MCF 10A (cell line): ENCODE data around the gene ESAM. TPM values are rescaled to one million over a fixed set of nuclear protein-coding genes. Genes with fewer than 3 reads are reported as not detected.
"Not testable (repeated sequence)": the region's sequence is repeated elsewhere in the genome, so short reads cannot be mapped to it uniquely, and the experiment has no call there.

Source experiments
- BruUV-seq: library from RNA; stranded (reverse); fragments of 400-500 nt; replicated peaks from 2 replicates; lab custom pipeline; 2021; lab: Mats Ljungman, UMichigan
- CTCF ChIA-PET: fragments of 300-600 bp; sonication (Branson Sonifier 250); formaldehyde crosslinking; extraction: SDS; loops from one replicate; lab custom pipeline; 2021; ENCODE audit warnings: antibody characterized with exemption, inconsistent platforms; lab: Yijun Ruan, JAX
- POLR2A ChIA-PET: fragments of 300-600, 350-650 bp; sonication (Branson Sonifier 250); formaldehyde crosslinking; extraction: SDS; loops from one replicate; lab custom pipeline; 2020; ENCODE audit warnings: antibody characterized with exemption, inconsistent platforms; lab: Yijun Ruan, JAX
- DNase-seq: peaks from one replicate; pipeline ENCODE4 v3.0.0-alpha.2; 2018; ENCODE audit not compliant: unreplicated experiment
- H3K27ac Mint-ChIP-seq: one replicate; pipeline ENCODE4 v1.8.0; 2022; ENCODE audit warnings: mild to moderate bottlenecking, low read depth, mixed read lengths; ENCODE audit not compliant: unreplicated experiment
- H3K27me3 Mint-ChIP-seq: one replicate; pipeline ENCODE4 v1.8.0; 2022; ENCODE audit warnings: mixed read lengths; ENCODE audit not compliant: insufficient read depth, unreplicated experiment
- H3K36me3 Mint-ChIP-seq: one replicate; pipeline ENCODE4 v1.8.0; 2022; ENCODE audit warnings: mild to moderate bottlenecking, moderate library complexity, mixed read lengths; ENCODE audit not compliant: insufficient read depth, unreplicated experiment
- H3K4me1 Mint-ChIP-seq: one replicate; pipeline ENCODE4 v1.8.0; 2022; ENCODE audit warnings: mixed read lengths; ENCODE audit not compliant: insufficient read depth, unreplicated experiment
- H3K4me3 Mint-ChIP-seq: one replicate; pipeline ENCODE4 v1.8.0; 2022; ENCODE audit warnings: mild to moderate bottlenecking, moderate library complexity, mixed read lengths; ENCODE audit not compliant: unreplicated experiment
- H3K9me3 Mint-ChIP-seq: one replicate; pipeline ENCODE4 v1.8.0; 2022; ENCODE audit warnings: mixed read lengths; ENCODE audit not compliant: unreplicated experiment
- CTCF ChIP-seq: fragments of 200-600 bp; IDR thresholded peaks from one replicate; pipeline ENCODE4 v1.8.0; 2022; ENCODE audit warnings: antibody characterized with exemption, mild to moderate bottlenecking; ENCODE audit not compliant: unreplicated experiment
- intact Hi-C: fragments of 100-400 bp; cut with micrococcal nuclease; formaldehyde crosslinking; loops from 2 replicates; pipeline ENCODE4 v1.14.1; 2022
- total RNA-seq: library from RNA; stranded (reverse); gene quantifications from 2 replicates; pipeline ENCODE4 v1.2.3, GENCODE V29; 2022

Gene ESAM
- total RNA-seq, 1 experiment from 2014 or later = 0.19 TPM

GRCh38 chr11:124778281-124778680 is 16.2 kb upstream of the ESAM start:
- no TSS peak for BruUV-seq
- no peak overlapping the region for H3K4me3 Mint-ChIP-seq
- H3K9me3 Mint-ChIP-seq = no peaks in the 10 kb centered on the region
- CTCF ChIA-PET = interaction anchor here (1.7 to 2.2 kb wide), 4 partner anchors 15 to 134 kb away, joined by 5 to 20 read pairs (median 8); partner anchors contain the start of gene ESAM
- POLR2A ChIA-PET = no interaction called here
- H3K27ac Mint-ChIP-seq = no peak overlapping the region
- peaks cover 6% of the 10 kb centered on the region for H3K36me3 Mint-ChIP-seq
- intact Hi-C loops = no loop called here
- DNase-seq = no peak
- H3K4me1 Mint-ChIP-seq = no peaks in the 10 kb centered on the region
- H3K27me3 Mint-ChIP-seq = no peaks in the 10 kb centered on the region
- TF ChIP-seq CTCF = no peak

GRCh38 chr11:124776865-124777645 is 15.0 kb upstream of the ESAM start:
- peaks cover 12% of the 10 kb centered on the region for H3K36me3 Mint-ChIP-seq
- no peak for TF ChIP-seq CTCF
- BruUV-seq = no TSS peak

DNA sequence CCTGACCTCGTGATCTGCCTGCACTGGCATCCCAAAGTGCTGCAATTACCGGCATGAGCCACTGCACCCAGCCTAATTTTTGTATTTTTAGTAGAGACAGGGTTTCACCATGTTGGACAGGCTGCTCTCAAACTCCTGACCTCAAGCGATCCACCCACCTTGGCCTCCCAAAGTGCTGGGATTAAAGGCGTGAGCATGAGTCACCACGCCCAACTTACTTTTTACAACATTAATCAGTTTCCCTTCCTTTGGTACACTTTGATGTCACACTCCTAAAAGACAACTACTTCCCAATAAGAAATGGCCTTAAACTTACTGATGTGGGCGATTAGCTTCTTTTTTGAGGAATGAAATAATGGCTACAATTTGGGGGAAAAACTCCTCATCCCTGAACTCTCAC is 8.9 kb upstream of the ESAM start:
- H3K9me3 Mint-ChIP-seq, H3K27me3 Mint-ChIP-seq, H3K27ac Mint-ChIP-seq, H3K36me3 Mint-ChIP-seq, POLR2A ChIA-PET, H3K4me1 Mint-ChIP-seq, H3K4me3 Mint-ChIP-seq, BruUV-seq, intact Hi-C loops: not testable (repeated sequence)
- DNase-seq = peak; percentile 39
- CTCF ChIA-PET = interaction anchor here (0.6 to 7.5 kb wide), 3 partner anchors 23 to 110 kb away, joined by 3 to 61 read pairs (median 54); no protein-coding TSS in a partner anchor

More at GRCh38 chr11:124776865-124777645, 15.0 kb upstream of the ESAM start:
- ChIA-PET CTCF (interaction anchor here (0.7 to 5.3 kb wide), 3 partner anchors 13 to 154 kb away, joined by 3 to 42 read pairs (median 5); partner anchors contain the start of gene TBRG1), POLR2A (no interaction called here)
- intact Hi-C loops = no loop called here
- H3K27ac Mint-ChIP-seq = no peak overlapping the region
- H3K4me1 Mint-ChIP-seq = no peaks in the 10 kb centered on the region
- H3K4me3 Mint-ChIP-seq = no peak overlapping the region
- no peak for DNase-seq
- H3K9me3 Mint-ChIP-seq = no peaks in the 10 kb centered on the region
- no peaks in the 10 kb centered on the region for H3K27me3 Mint-ChIP-seq

DNA sequence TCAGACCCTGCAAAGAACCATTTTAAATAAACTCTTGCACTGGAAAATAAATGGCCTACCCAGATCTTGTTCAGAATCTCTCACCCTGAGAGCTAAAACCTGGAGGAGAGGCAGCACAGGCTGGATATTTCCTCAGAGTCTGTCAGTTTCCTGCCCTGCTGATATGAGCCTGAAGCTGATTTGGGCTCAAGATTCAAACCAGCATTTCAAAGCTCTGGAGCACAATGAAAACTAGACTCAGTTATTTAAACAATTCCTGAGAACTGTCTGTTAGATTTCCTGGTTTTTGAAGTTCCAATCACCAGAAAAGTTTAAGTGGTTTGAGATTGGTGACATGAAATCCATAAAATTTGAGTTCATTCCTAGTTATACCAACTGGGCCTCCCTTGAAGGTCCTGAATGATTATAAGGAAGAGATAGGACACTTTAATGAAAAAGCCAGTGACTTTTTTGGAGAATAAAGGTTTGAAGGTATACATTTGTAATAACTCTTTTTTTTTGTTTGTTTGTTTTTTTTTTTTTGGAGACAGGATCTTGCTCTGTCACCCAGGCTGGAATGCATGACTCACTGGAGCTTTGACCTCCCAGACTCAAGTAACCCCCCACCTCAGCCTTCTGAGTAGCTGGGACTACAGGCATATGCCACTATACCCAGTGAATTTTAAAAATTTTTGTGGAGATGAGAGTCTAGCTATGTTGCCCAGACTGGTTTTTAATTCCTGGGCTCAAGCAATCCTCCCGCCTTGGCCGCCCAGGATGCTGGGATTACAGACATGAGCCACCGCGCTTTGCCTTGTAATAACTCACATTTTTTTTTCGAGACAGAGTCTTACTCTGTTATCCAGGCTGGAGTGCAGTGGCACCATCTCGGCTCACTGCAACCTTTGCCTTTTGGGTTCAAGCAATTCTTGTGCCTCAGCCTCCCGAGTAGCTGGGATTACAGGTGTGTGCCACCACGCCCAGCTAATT is 8.0 kb upstream of the ESAM start:
- Mint-ChIP-seq H3K27ac (peak overlapping the region; percentile 27), H3K4me3 (no peak overlapping the region), H3K36me3 (peaks cover 6% of the 10 kb centered on the region), H3K4me1 (no peaks in the 10 kb centered on the region), H3K9me3 (no peaks in the 10 kb centered on the region), H3K27me3 (no peaks in the 10 kb centered on the region)
- intact Hi-C loops = no loop called here
- DNase-seq = peak; percentile 56
- POLR2A ChIA-PET = no interaction called here
- CTCF ChIA-PET = interaction anchor here (0.6 to 7.5 kb wide), 11 partner anchors 15 to 1151 kb away, joined by 3 to 61 read pairs (median 5); no protein-coding TSS in a partner anchor
- TF ChIP-seq CTCF = no peak
- no TSS peak for BruUV-seq
